NCI-H510A treated with DMSO at 0.1 percent for 48 hours (cell line): ENCODE results near the gene EXOC3L2.

ENCODE experiments used
- DNase-seq: peaks from one replicate; lab custom pipeline; 2025; lab: John Stamatoyannopoulos, UW

The EXOC3L2 gene

DNA sequence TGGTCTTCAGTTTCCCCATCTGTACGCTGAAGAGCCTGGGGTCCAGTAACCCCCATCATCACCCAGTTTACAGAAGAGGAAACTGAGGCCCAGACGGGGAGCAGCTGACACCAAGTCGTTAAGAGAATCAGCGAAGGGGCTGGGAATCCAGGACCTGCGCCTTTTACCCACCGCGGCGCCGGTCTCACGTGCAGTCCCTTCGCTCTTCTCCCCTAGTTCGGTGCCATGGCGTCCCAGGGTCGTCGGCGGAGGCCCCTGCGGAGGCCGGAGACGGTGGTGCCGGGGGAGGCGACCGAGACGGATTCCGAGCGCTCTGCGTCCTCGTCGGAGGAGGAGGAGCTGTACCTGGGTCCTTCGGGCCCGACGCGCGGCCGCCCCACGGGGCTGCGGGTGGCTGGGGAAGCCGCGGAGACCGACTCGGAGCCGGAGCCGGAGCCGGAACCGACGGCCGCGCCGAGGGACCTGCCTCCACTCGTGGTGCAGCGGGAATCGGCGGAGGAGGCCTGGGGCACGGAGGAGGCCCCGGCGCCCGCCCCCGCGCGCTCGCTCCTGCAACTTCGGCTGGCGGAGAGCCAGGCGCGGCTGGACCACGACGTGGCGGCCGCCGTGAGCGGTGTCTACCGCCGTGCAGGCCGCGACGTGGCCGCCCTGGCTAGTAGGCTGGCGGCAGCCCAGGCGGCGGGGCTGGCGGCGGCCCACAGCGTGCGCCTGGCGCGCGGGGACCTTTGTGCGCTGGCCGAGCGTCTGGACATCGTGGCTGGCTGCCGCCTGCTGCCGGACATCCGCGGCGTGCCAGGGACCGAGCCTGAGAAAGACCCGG, 65.9 kb downstream of the EXOC3L2 start:
- DNase-seq: no peak

DNA sequence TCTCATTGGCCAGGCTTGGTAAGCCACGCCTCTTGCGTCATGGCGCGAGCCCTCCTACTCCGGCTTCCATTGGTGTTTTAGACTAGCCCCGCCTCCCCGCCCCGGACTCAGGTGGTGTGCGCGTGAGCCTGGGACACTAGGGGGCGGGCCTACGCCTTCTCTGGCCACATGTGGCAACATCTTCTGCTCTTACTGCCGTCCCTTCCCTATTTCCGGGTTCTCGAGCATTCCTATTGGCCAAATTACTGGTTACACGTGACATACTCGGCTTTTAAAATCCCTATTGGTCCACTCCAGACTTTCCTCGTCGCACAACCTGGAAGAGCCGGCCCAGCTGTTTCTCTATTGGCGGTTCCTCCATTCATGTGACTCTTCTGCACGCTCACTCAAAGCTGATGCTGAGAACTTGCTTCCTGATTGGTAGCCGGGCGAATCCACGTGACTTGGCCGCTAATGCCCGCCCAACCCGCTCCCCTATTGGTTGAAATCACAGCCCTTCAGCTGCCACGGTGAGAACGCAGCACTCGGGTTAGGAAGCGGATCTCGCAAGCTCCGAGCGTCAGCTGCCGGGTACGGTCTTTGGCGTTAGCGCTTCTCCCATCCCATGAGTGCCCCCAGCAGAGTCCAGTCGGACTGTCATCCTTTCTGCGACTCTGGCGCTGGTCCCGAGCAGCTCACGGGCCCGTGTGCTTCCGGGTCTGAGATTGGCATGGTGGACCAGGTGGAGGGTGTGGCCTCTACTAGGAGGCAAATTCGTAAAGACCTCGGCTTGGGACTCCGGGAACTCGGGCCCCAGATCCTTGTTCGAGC, 66.7 kb downstream of the EXOC3L2 start, which contains the start of gene BLOC1S3:
Gene BLOC1S3 (plus strand): TSS at position 523 of the 810 bp plus-strand sequence. CDS start 513 bp downstream, outside the sequence.
- peak; percentile 99 for DNase-seq

DNA sequence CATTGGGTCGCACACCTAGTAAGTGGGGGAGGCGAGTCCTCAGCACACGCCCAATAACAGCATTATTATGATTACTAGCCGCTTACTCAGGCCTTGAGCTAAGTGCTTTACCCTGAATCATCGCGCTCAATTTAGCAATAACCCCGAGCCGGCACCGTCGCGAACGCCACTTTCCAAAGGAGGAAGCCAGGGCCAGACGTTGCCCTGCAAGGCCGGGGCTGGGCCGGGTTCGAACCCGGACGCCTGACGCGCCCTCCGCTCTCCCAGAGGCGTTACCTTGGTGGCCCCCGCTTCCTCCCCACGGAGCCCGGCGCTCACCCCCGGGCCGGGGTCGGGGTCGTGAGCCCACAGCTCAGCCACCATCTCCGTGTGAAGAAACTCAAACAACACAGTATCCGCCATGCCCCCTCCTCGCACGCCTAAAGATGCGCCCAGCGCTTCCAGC, 67.4 kb downstream of the EXOC3L2 start, which contains the start of gene TRAPPC6A:
Gene TRAPPC6A (minus strand): TSS at position 421 of the 445 bp plus-strand sequence. CDS start 19 bp downstream, at position 402.
- DNase-seq: no peak

DNA sequence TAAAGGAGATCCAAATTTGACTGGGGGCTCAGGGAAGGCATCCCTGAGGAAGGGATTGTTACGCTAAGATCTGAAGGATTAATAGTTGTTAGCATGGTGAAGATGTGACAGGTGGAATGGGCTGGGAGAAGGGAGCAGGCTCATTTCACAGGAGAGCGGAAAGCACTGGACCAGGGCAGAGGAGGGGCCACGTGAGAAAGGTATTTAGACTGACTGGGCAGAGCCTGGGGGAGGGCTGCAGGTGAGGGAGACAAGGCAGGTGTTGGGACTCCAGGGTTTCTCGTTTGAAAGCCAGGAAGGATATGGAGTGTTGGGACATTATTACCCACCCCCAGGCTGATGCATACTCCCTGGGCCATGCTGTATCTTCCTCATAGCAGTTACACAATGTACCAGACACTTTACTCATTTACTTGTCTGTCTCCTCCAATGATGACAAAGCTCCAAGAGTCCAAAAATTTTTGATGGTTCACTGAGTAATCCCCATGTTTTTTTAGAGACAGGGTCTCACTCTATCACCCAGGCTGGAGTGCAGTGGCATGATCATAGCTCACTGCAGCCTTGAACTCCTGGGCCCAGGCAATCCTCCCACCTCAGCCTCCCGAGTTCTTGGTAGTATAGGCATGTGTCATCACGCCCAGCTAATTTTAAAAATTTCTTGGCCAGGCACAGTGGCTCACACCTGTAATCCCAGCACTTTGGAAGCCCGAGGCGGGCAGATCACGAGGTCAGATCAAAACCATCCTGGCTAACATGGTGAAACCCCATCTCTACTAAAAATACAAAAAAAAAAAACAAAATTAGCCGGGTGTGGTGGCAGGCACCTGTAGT, 69.5 kb downstream of the EXOC3L2 start:
- peak; percentile 44 for DNase-seq

DNA sequence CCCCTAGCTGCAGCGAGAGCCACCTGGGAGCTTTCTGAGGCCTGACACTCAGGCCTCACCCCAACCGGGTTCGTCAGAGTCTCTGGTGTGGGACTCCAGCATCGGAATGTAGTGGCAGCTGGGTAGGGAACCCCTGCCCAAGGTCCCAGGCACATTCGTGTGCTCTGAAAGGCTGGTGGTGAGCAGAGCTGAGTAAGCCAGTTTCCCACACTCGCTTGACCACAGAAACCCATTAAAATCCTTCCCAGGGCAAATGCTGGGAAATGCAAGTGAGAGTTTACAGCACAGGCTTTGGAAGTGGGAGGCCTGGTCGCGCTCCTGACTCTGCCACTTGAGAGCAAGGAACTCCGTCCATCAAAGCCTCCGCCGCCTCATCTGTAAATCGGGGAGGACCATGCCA, 71.4 kb downstream of the EXOC3L2 start:
- DNase-seq: no peak

DNA sequence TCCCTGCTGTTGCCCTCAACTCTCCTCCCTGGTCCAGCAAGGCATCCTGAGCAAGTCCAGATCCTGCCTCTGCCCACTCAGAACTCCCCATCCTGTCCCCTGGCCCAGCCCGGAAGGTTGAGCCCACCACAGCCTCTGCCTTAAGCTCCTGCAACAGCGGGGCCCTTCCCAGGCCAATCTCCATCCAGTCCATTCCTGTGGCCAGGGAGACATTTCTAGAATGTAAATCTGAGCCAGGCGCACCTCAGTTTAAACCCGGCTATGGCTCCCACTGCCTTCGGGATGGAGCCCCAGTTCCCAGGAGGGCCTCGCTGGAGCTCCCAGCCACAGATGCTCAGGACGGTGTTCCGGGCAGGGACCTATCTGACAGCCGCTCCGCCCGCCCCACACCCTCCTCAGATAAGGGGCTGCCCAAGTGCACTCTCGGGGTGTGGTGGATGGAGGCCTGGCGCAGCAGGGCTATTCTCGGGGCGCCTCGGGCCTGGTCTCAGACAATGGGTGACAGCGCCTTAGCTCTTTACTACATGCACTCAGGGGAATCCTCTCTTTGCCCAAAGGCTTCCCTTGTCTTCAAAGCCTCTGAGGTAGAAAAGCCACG, 72.5 kb downstream of the EXOC3L2 start:
- DNase-seq: no peak

DNA sequence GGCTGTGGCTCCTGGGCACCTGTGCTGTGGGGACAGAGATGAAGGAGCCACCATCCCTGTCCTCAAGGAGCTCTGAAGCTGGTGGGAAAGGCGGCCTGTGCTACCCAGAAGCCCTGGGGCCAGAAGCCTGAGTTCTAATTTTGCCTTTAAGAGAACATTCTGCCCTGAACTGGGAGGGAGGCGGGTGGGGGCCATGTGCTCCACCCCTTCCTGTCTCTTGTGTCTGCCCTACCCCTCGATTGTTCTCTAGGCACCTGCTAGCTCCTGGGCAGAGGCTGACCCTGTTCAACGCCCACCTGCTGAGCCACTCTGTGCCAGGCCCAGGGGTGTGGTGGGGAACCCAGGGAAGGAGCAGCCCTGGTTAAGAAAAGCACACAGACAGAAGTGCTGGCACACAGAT, 73.0 kb downstream of the EXOC3L2 start:
- DNase-seq: peak; percentile 19

DNA sequence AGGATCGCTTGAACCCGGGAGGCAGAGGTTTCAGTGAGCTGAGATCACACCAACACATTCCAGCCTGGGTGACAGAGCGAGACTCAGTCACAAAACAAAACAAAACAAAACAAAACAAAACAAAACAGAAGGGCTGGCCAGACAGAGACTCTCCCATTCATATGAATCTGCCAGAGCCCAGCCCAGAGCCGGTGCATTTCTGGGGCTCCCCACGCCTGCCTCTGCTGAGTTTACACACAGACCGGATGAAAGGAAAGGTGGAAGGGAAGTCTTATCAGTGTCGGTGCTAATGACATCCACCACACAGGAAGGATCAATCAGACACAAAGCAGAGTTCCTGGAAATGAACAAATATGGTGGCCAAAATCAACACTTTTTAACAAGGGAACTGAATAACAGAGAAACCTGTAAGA, 74.0 kb downstream of the EXOC3L2 start:
- DNase-seq: no peak

DNA sequence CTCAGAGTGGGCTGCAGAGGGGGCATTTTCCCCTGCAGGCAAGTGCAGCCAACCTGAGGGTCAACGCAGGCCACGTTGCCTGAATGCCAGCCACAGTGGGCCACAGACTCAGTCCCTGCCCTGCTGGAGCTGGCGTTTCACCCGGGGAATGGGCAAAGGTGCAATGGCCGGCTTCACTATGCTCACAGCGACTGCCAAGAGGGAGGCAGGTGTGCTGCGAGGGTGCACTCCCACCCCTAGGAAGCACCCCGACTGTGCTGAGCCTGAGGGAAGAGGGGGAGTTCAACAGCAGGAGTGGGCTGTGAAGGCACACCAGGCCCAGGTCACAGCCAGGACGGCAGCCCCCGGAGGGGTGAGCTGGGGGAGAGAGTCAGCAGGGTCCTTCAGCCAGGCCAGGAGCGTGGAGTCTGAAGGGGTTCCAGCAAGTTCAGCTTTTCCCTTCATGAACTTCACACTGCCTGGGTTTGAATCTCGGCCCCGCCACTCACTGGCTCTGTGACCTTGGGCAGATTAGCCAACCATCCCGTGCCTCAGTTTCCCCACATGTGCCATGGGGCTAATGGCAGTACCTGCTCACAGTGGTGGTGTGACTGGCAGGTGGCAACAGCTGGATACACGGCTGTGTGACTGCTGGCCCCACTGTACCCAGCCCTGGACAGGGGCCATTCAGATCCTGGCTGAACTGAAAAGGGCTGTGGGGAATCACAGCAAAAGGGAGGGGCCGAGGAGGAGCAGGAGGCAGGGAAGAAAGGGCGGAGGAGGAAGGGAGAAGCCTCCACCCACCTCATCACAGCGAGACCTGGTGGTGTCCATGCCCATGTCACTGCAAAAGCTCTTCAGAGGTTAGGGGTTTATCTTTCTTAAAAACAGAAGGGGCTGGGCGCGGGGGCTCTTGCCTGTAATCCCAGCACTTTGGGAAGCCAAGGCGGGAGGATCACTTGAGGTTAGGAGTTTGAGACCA, 74.8 kb downstream of the EXOC3L2 start:
- no peak for DNase-seq

DNA sequence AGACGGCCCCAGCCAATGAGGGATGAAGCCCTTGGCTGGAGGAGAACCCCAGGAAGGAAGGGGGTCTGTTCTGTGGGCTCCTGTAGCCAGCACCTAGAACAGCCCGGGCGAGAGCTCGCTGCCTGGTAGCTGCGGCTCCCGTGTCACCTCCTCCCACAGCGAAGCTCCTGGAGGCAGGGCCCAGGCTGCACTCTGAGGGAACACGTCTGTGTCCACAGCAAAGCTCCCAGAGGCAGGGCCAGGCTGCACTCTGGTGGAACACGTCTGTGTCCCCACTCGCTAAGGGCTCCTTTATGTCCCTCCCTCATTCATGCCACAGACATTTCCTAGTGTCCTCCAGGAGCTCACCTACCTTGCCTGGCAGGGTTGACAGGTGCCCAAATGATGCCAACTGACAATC, 75.6 kb downstream of the EXOC3L2 start:
- no peak for DNase-seq

DNA sequence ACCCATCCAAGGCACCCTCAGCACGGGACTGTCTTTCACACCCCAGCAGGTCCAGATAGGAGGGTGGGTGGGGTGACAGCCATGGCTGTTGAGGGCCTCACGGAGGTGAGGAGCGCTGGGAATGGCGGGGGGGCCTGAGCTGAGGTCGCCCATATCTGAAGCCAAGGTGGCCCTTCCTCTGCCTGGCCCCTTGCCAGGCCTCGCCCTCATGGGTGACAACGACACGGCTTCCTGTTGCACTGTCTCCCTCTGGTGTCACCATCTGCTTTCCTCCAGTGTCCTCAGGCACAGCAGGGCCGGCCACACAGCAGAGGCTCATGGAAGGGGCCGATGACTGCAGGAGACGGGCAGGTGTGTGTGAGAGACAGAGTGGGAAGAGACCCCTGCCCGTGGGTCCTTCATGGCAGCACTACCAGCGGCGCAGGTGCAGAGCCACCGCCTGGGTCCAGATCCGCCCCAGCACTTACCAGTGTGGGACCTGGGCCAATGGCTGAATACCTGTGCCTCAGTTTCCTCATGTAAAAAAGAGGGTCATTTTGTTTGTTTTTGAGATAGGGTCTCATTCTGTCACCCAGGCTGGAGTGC, 76.3 kb downstream of the EXOC3L2 start:
- peak; percentile 64 for DNase-seq

DNA sequence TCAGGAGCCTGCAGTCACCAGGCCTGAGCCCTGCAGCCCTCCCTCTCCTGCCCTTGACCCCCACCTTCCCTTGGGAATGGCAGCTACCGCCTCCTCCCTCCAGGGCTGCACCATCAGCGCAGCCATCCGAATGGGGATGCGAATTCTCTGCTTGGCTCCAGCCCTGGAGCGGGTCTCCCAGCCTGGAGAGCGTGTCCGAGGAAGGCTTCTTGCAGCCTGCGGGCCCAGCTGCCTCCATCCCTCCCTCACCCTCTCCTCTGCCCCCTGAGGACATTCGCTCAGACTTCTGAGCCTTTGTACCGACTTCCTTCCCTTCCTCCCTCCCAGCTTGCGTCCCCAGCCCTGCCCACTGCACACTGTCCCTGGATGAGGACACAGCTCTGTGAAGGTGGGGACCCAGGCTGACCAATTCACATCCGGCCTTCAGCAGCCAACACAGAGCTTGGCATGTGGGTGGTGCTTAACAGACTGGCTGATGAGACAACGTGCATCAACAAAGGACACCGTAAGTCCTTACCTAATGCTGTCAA, 78.4 kb downstream of the EXOC3L2 start:
- DNase-seq: peak; percentile 82

DNA sequence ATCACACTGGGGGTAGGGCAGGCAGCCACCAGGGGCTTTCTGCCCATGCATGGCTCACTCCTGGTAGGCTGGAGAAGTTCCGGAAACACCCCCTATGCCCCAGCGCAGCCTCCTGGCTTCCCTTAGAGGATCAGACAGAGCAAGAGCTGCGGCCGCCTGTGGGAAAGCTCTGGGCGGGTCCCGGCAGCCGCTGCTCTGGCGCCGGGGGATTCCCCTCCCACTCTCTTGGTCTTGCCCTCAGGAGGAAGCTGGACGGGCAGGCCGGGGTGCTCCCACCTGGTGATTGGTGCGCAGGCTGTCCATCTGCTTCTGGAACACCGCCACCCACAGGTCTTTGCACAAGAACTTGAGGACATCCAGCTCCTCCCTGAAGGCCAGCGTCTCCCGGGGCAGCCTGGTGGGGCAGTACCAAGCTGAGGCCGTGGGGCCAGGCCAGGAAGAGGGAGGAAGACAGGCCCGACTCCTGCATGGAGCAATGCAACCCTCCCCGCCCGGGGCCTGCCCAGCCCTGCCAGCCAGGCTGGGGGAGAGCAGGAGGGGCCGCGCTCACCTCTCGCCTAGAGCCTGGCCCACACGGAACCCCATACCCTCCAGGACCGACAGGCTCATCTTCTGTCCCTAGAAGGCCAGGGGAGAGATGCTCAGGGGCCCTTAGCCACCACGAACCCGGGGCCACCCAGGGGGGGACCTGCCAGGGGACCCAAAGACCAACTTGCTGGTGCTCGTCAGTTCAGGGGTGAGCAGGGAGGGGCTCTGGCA, 80.5 kb downstream of the EXOC3L2 start:
- DNase-seq: peak; percentile 89

DNA sequence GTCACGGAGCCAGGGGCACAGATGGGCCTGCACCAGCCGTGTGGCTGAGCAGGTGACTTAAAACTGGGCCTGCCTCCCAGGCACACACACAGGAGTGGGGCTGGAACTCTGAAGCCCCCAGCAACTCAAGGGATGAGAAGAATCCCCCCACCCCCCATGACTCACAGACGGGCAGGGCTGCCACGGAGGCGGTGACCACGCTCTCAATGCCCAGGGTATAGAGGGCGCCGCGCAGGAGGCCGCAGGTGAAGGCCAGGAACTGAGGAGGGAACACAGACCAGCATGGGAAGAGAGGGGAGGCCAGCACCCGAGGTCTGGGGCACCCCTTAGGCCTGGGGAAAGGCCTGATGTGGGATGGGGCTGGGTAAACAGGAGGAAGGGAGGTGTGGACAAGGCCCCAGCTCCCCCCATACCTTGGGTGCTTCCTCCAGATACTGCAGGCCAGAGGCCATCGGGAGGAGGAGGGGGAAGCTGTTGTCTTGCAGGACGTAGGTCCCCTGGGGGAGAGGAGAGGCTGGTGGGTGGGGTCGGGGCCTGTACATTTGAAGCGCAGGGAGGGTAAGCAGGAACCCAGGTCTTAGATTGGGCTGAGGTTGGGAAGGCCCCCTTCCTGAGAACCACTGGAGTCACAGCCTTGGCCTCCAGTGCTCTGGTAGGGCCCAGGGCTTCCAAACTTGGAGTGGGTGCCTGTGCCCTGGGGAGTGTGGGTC, 81.3 kb downstream of the EXOC3L2 start:
- no peak for DNase-seq

DNA sequence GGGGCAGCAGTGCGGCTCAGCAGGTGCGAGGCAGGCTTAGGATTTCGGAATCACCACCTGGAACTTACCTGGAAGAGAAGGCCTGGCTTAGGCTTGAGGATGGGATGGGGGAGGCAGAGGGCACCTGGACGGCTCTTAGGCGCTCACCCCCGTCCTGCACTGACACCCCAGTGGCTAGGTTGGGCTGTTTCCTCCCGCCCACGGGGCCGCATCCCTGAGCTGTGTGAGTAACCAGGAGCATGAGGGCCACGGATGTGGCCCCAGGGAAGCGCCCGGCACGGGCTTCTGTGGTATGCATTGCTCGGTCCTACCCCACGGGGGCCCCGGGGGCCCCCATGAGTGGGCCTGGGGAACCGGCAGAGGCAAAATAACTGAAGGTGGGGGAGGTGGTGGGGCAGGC, 82.1 kb downstream of the EXOC3L2 start:
- no peak for DNase-seq

DNA sequence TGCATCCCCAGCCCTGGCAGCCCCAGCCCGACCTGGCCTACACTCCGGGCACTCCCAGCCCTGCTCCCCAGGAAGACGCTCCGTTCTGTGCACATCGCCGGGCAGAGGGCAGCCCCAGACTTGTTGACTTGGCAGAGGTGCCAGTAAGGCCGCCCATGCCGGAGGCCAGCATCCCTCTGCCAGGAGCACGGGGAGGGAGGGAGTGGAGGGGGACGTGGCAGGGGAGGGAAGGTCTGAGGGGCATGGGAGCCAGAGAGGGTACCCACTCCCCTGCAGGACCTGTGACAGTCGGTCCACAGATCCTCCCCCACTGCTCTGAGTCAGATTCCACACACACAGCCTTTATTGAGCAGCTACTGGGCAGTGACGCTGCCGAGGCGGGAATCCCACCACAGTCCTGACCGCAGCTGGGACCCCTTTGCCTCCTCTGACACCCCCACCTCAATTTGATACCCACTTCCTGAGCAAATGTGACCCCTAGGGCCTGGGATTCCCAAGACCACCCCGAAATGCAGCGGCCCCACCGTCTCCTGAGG, 82.5 kb downstream of the EXOC3L2 start:
- no peak for DNase-seq
